Panc1 (cell line): ENCODE results near the gene SLC11A1. TPM values are rescaled to one million over a fixed set of nuclear protein-coding genes. Genes with fewer than 3 reads are reported as not detected.

Experiments
- ATAC-seq: fragments of 200-7000 bp; cut with Tn5 transposase; 2 replicates; pipeline ENCODE4 v1.9.1; 2020; ENCODE audit warnings: mild to moderate bottlenecking, moderate library complexity
- BruUV-seq: library from RNA; stranded (reverse); fragments of 400-500 nt; replicated peaks from 2 replicates; lab custom pipeline; 2021; lab: Mats Ljungman, UMichigan
- CTCF ChIA-PET: fragments of 300-600 bp; sonication (Branson Sonifier 250); formaldehyde crosslinking; loops from one replicate; lab custom pipeline; 2022; ENCODE audit warnings: antibody characterized with exemption; lab: Charles Lee
- POLR2A ChIA-PET: fragments of 300-600 bp; sonication (Branson Sonifier 250); formaldehyde crosslinking; loops from one replicate; lab custom pipeline; 2022; ENCODE audit warnings: antibody characterized with exemption; lab: Charles Lee
- DNase-seq: peaks from one replicate; pipeline ENCODE4 v3.0.0-alpha.2; 2010; ENCODE audit warnings: low read depth, low spot score
- H3K27ac ChIP-seq: 2 replicates; pipeline ENCODE4 v1.5.1; 2011; ENCODE audit warnings: mild to moderate bottlenecking, low read length, inconsistent platforms
- H3K27me3 ChIP-seq: fragments of 200-500 bp; sonication (Bioruptor generic); 2 replicates; pipeline ENCODE4 v1.6.0; 2014; ENCODE audit warnings: low read length, inconsistent platforms; ENCODE audit not compliant: control insufficient read depth, insufficient read depth
- H3K36me3 ChIP-seq: fragments of 200-500 bp; sonication (Bioruptor generic); 2 replicates; pipeline ENCODE4 v1.5.1; 2014; ENCODE audit warnings: inconsistent platforms, mild to moderate bottlenecking, low read length, moderate library complexity; ENCODE audit not compliant: control insufficient read depth, insufficient read depth
- H3K4me1 ChIP-seq: 2 replicates; pipeline ENCODE4 v1.5.1; 2011; ENCODE audit warnings: inconsistent platforms, mild to moderate bottlenecking, low read length, moderate library complexity; ENCODE audit not compliant: control insufficient read depth, insufficient read depth
- H3K4me3 ChIP-seq, 2 experiments: 2 replicates each; pipeline ENCODE4 v1.5.1; 2011 to 2012; ENCODE audit warnings: low read depth in 2 of 2, low read length in 2 of 2, mild to moderate bottlenecking in 2 of 2, inconsistent platforms in 1 of 2, moderate library complexity in 1 of 2
- H3K9me3 ChIP-seq: fragments of 200-500 bp; sonication (Bioruptor generic); 2 replicates; pipeline ENCODE4 v1.5.1; 2014; ENCODE audit warnings: low read depth, mild to moderate bottlenecking, inconsistent platforms, low read length, moderate library complexity; ENCODE audit not compliant: control insufficient read depth, insufficient read depth
- POLR2AphosphoS5 ChIP-seq: IDR thresholded peaks from 2 replicates; pipeline ENCODE4 v1.6.1; 2012; ENCODE audit warnings: mild to moderate bottlenecking, low read depth, low read length, moderate library complexity
- SIN3A ChIP-seq: IDR thresholded peaks from 2 replicates; pipeline ENCODE4 v1.6.1; 2012; ENCODE audit warnings: low read depth, mild to moderate bottlenecking, low read length, moderate library complexity, borderline replicate concordance; ENCODE audit not compliant: insufficient read depth
- TCF7L2 ChIP-seq: IDR thresholded peaks from 2 replicates; pipeline ENCODE4 v1.6.1; 2011; ENCODE audit warnings: mild to moderate bottlenecking, low read depth, low read length, inconsistent platforms
- in situ Hi-C: cut with HindIII; loops from 2 replicates; pipeline ENCODE4 v1.10.0; 2016; ENCODE audit warnings: low sequenced_read_pairs, low pct_unique_long_range_greater_than_20kb
- intact Hi-C: fragments of 100-400 bp; cut with micrococcal nuclease; formaldehyde crosslinking; loops from one replicate; pipeline ENCODE4 v1.10.0; 2022; ENCODE audit not compliant: unreplicated experiment
- total RNA-seq: library from RNA; stranded (reverse); gene quantifications from one replicate; pipeline ENCODE4 v1.2.1, GENCODE V29; 2021; ENCODE audit not compliant: unreplicated experiment
- TF ChIP-seq, protein P1 (sequence below), 2 experiments: IDR thresholded peaks; 2 replicates each; pipeline ENCODE4 v1.6.1; 2011 to 2012; ENCODE audit warnings: low read depth in 2 of 2, control low read depth in 1 of 2, low read length in 1 of 2, mild to moderate bottlenecking in 1 of 2, moderate library complexity in 1 of 2; ENCODE audit not compliant: insufficient read depth in 1 of 2
- TF ChIP-seq, protein P2 (sequence below): fragments of 450-650 bp; IDR thresholded peaks from 2 replicates; pipeline ENCODE4 v1.5.1; 2017; ENCODE audit warnings: mild to moderate bottlenecking

SLC11A1 gene
- total RNA-seq, 1 experiment from 2014 or later = 0.31 TPM

DNA sequence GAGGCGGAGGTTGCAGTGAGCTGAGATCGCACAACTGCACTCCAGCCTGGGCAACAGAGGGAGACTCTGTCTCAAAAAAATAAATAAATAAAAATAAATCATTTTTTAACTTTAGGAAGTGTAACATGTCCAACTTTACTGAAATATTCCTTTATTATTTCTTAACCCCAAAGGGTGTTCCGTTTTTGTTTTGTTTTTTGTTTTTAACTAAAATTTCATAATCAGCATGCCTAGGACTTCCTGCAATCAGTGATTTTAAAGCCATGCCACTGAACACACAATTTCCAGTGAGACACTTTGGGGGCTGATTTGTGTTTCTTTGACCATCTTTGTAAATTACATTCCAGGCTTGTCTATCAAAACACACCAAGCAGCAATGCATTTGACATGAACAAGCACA lies 18.3 kb upstream of the SLC11A1 start:
- Histone ChIP-seq H3K4me3 (no peak overlapping the region), H3K36me3 (no peaks in the 10 kb centered on the region), H3K9me3 (no peaks in the 10 kb centered on the region), H3K27me3 (no peaks in the 10 kb centered on the region), H3K4me1 (peaks cover under 1% of the 10 kb centered on the region; the same call in 1 of the 2 replicates), H3K27ac (no peak overlapping the region)
- POLR2A ChIA-PET = interaction anchor here (0.7 kb wide), 1 partner anchor 17 kb away, joined by 3 read pairs; no protein-coding TSS in a partner anchor
- in situ Hi-C loops (no loop called here), intact Hi-C loops (no loop called here)
- no peak for TF ChIP-seq TCF7L2
- BruUV-seq = no TSS peak
- DNase-seq (no peak), ATAC-seq (no peak)
- CTCF ChIA-PET = no interaction called here

DNA sequence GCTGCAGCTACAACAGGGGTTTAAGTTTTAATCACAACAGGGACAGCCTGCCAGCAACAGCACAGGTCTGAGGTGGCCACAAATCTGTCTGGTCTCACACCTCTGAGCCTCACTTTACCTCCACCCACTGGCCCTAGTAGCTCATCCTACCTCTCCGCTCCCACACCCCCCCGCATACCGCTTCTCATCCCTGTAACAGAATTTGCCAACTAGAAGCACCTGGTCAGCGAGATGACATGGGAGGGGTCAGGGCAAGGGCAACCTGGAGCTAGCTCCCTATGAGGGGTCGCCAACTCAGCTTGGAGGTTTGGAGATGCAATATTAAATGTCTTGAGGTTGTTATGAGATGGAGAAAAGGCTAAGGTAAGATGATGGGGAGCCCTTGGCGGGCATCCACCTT lies 17.9 kb upstream of the SLC11A1 start:
- Histone ChIP-seq H3K36me3 (no peaks in the 10 kb centered on the region), H3K27me3 (no peaks in the 10 kb centered on the region), H3K4me1 (peaks cover 3% of the 10 kb centered on the region; the same call in 1 of the 2 replicates), H3K4me3 (no peak overlapping the region), H3K27ac (no peak overlapping the region), H3K9me3 (no peaks in the 10 kb centered on the region)
- DNase-seq (no peak), ATAC-seq (no peak)
- intact Hi-C loops = no loop called here
- no TSS peak for BruUV-seq
- TF ChIP-seq, protein P1, sequence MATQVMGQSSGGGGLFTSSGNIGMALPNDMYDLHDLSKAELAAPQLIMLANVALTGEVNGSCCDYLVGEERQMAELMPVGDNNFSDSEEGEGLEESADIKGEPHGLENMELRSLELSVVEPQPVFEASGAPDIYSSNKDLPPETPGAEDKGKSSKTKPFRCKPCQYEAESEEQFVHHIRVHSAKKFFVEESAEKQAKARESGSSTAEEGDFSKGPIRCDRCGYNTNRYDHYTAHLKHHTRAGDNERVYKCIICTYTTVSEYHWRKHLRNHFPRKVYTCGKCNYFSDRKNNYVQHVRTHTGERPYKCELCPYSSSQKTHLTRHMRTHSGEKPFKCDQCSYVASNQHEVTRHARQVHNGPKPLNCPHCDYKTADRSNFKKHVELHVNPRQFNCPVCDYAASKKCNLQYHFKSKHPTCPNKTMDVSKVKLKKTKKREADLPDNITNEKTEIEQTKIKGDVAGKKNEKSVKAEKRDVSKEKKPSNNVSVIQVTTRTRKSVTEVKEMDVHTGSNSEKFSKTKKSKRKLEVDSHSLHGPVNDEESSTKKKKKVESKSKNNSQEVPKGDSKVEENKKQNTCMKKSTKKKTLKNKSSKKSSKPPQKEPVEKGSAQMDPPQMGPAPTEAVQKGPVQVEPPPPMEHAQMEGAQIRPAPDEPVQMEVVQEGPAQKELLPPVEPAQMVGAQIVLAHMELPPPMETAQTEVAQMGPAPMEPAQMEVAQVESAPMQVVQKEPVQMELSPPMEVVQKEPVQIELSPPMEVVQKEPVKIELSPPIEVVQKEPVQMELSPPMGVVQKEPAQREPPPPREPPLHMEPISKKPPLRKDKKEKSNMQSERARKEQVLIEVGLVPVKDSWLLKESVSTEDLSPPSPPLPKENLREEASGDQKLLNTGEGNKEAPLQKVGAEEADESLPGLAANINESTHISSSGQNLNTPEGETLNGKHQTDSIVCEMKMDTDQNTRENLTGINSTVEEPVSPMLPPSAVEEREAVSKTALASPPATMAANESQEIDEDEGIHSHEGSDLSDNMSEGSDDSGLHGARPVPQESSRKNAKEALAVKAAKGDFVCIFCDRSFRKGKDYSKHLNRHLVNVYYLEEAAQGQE (IDR thresholded peaks at IDR 0.05; ENCODE audit: insufficient read depth in 1 of 2, low read depth in 2 of 2, low read length in 1 of 2) = no peak
- TF ChIP-seq POLR2AphosphoS5 = no peak
- TF ChIP-seq TCF7L2 = no peak
- no peak for TF ChIP-seq SIN3A
- TF ChIP-seq, protein P2, sequence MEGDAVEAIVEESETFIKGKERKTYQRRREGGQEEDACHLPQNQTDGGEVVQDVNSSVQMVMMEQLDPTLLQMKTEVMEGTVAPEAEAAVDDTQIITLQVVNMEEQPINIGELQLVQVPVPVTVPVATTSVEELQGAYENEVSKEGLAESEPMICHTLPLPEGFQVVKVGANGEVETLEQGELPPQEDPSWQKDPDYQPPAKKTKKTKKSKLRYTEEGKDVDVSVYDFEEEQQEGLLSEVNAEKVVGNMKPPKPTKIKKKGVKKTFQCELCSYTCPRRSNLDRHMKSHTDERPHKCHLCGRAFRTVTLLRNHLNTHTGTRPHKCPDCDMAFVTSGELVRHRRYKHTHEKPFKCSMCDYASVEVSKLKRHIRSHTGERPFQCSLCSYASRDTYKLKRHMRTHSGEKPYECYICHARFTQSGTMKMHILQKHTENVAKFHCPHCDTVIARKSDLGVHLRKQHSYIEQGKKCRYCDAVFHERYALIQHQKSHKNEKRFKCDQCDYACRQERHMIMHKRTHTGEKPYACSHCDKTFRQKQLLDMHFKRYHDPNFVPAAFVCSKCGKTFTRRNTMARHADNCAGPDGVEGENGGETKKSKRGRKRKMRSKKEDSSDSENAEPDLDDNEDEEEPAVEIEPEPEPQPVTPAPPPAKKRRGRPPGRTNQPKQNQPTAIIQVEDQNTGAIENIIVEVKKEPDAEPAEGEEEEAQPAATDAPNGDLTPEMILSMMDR = no peak
- in situ Hi-C loops = no loop called here
- POLR2A ChIA-PET = no interaction called here
- CTCF ChIA-PET = no interaction called here

DNA sequence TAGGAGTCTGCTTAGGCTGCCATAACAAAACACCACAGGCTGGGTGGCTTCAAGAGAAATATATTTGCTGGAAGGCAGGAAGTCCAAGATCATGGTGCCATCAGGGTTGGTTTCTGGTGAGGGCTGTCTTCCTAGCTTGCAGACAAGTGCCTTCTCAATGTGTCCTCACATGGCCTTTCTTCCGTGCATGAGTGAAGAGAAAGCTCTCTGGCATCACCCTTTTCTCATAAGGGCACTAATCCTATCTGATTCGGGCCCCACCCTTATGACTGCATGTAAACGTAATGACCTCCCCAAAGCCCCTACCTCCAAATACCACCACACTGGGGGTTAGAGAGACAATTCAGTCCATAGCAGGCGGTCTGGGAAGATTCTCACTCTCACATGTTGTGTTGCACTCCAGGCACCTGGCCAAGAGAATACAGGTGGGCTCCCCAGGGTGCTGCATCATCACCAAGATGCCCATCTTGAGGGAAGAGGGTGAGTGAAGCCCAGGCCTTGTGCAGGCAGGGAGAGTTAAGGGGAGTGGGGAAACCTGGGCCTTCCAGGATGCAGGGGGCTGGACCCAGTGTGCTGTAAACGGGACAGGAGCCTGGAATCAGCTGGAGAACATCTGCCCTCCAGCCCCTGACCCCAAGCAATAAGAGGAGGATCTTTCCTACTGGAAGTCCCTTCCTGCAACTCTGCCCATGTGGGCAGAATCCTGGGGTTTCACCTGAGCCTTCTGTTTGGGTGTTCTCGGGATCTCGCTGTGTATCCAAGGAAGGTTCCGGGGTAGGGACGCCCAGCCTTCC lies 15.3 kb upstream of the SLC11A1 start:
- Histone ChIP-seq H3K27ac (peak overlapping the region; percentile 68), H3K27me3 (no peaks in the 10 kb centered on the region), H3K4me1 (peaks cover 3% of the 10 kb centered on the region; the same call in 1 of the 2 replicates), H3K36me3 (no peaks in the 10 kb centered on the region), H3K9me3 (no peaks in the 10 kb centered on the region), H3K4me3 (peak overlapping the region; percentile 54 to 72)
- intact Hi-C loops = no loop called here
- in situ Hi-C loops = no loop called here
- no peak for ATAC-seq
- no peak for DNase-seq
- ChIA-PET POLR2A (no interaction called here), CTCF (no interaction called here)
- BruUV-seq = no TSS peak
- TF ChIP-seq TCF7L2 = no peak
- TF ChIP-seq POLR2AphosphoS5 = no peak
- TF ChIP-seq SIN3A = no peak
- TF ChIP-seq, protein P2 = no peak
- TF ChIP-seq, protein P1 (IDR thresholded peaks at IDR 0.05; ENCODE audit: insufficient read depth in 1 of 2, low read depth in 2 of 2, low read length in 1 of 2) = no peak
